Glomerular endothelial cell (primary cell): ENCODE results near the gene HAGHL. TPM values are rescaled to one million over a fixed set of nuclear protein-coding genes. Genes with fewer than 3 reads are reported as not detected.

ENCODE experiments used
- DNase-seq: peaks from one replicate; pipeline ENCODE4 v3.0.0-alpha.2; 2011; ENCODE audit warnings: low read depth, low spot score; ENCODE audit errors: extremely low read depth
- total RNA-seq: library from RNA; depleted of rRNA; stranded (reverse); fragments of >200 nt; gene quantifications from 2 replicates; pipeline ENCODE4 v1.2.3, GENCODE V29; 2015

Gene HAGHL, protein sequence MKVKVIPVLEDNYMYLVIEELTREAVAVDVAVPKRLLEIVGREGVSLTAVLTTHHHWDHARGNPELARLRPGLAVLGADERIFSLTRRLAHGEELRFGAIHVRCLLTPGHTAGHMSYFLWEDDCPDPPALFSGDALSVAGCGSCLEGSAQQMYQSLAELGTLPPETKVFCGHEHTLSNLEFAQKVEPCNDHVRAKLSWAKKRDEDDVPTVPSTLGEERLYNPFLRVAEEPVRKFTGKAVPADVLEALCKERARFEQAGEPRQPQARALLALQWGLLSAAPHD
- total RNA-seq = 8.2 and 12.8 TPM in 2 replicates

DNA sequence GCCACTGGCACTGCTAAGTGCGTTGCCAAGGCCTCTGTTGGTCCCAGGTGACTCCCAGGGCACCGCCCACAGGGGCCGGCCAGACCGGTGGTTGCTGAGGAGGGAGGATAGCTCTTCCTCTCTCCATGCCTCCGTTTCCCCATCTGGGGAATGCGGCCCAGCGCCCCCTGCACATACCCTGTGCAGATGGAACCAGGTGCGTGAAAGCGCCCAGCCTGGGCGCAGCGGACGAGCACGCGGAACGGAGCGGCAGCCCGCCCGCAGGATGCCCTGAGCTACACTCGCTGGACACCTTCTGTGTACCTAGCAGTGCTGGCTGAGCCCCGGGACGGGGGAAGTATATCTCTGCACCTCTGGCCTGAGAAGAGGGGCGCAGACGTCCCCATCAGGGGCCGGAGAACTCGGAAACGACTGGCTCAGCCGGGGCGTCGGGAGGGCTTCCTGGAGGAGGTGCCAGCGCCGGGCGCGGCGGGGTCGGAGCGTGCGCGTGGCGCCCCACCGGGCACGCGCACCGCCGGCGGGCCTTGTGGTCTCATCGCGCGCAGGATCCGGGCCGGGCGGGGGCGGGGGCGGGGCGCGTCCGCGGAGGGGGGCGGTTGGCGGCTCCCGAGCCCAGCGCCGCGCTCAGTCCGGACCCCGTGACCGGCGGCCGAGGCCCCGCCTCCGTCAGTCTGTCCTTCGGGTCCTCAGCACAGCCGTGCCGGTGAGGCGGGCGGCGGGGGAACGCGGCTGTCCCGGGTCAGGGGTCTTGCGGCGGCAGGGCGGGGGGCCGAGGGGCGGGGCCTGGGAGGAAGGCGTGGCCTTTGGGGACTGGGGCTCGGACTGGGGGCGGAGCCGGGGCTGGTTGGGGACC lies at the start of gene HAGHL, which contains the start of gene CCDC78:
HAGHL (plus strand) TSS at position 669 of the 853 bp plus-strand sequence. CDS start 404 bp downstream, outside the sequence.
CCDC78 (minus strand) TSS at position 6 of the 853 bp plus-strand sequence. CDS start 76 bp downstream, outside the sequence.
- DNase-seq = no peak

DNA sequence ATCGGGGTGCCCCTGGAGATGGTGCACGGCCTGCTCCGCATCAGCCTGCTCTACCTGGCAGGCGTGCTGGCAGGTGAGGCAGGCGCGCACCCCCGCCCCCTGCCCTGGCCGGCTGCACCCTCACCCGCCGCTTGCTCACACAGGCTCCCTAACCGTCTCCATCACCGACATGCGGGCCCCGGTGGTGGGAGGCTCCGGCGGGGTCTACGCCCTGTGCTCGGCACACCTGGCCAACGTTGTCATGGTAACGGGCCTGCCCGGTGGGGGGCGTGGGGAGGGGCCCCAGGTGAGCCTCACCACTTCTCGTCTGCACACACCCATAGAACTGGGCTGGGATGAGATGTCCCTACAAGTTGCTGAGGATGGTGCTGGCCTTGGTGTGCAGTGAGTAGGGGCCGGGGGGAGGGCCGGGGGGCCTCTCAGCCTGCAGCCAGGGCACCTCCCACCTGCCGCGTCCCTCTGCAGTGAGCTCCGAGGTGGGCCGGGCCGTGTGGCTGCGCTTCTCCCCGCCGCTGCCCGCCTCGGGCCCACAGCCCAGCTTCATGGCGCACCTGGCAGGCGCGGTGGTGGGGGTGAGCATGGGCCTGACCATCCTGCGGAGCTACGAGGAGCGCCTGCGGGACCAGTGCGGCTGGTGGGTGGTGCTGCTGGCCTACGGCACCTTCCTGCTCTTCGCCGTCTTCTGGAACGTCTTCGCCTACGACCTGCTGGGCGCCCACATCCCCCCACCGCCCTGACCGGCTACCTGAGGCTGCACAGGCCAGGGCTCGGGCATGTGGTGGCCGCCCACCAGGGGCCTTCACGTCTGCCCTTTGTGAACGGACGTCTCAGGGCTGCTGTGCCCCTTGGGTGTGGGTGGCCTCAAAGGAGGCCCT lies 49.4 kb upstream of the HAGHL start:
- no peak for DNase-seq

DNA sequence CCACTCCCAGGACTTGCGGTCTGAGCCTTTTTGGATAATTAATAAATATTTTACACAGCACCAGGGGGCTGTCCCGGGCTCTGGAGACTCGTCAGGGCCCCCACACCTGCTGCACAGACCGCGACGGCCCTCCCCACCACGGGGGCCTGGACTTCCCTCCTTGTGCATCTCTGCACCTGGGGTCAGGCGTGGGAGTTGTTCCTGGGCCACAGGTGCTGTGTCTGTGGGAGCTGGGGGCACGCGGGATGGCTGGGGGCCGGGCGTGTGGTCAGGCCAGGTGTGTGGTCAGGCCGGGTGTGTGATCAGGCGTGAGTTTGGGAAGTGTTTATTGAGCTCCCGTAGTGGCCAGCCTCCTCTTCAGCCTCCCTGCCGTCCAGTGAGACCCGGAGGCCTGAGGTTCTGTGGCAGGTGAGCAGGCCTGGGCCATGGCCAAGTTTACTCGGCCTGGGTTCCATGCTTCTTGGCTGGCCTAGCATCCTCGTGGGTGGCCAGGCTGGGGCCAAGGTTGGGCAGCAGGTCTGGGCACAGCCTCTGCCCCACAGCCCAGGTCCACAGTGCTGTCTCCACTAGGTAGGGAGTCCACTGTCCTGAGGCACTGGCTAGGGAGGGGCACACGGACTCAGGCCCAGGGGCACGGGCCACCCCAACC lies 48.6 kb upstream of the HAGHL start:
- DNase-seq = no peak

DNA sequence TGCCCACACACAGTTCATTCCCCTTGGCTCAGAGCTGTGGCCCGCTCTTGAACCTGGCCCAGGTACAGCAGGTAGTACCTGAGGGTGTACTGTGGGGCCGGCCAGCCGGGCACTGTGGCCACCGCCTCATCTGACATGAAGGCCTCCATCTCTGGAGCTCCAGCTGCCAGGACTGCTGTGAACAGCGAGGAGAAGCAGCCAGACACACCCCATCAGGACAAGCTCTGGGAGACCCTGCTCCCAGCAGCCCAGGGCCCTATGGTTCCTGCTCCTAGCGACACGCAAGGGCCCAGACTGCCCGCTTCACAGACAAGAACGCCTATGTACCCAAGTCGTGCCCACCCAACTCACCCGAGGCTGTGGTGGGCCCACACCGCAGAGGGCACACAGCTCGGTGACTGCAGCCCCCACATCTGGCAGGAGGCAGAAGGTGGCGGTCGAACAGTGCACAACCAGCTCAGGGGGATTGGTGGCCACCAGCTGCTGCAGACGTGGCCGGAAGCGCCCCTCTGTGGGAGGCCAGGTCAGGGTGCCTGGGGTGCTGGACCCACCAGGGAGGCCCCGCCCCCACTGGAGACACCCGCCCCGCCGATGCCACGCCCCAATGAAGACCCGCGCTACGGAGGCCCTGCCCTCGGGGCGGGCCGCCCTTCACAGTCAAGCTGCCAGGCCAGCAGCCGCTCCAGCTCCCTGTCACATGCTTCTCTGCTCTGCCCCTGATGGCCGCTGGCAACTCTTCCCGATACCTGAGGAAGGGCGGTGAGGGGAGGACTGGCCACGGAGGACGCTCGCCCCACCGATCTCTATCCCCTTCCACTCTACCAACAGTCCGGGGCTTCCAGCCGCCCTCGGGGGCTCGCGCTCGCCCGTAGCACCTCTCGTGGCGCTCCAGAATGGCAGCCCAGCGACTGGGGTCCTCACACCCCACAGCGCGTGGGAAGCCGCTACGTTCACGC lies 47.8 kb upstream of the HAGHL start:
- DNase-seq = no peak

DNA sequence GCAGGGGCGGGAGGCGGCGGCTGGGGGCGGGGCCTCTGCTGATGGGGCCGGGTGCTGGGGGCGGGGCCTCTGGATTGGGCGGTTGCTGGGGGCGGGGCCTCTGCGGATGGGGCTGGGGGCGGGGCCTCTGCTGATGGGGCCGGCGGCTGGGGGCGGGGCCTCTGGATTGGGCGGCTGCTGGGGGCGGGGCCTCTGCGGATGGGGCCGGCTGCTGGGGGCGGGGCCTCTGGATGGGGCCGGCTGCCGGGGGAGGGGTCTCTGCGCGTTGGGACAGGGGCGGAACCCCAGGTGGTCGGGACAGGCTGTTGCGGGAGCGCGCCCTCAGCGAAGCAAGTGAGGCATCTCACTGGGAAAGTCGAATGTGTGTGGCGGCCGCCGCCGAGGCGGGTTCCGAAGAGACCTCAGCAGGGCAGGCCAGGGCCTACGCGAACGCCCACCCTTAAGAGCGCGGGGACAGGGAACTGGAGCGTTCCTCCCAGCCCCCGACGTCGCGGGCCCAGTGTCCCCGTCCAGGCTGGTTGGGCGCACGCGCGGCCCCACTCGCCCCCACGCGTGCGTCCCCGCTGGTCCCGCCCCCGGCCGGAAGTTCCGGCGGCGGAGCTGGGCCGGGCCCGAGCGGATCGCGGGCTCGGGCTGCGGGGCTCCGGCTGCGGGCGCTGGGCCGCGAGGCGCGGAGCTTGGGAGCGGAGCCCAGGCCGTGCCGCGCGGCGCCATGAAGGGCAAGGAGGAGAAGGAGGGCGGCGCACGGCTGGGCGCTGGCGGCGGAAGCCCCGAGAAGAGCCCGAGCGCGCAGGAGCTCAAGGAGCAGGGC lies 46.9 kb upstream of the HAGHL start, which contains the start of gene STUB1:
STUB1 (plus strand) TSS at position 597 of the 811 bp plus-strand sequence; CDS start at position 713, 116 bp downstream.
- no peak for DNase-seq

DNA sequence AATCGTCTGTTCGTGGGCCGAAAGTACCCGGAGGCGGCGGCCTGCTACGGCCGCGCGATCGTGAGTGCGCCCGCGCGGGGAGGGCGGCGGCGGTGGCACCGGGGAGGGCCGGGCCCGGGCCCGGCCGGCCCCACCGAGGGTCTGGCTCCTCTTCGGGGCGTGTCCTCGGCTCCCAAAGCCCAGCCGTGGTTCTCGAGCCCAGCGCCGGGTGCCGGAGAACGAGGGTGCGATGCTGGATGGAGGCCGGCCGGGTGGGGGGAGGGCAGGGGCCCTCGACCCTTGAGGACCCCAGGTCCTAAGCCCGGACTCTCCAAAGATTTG lies 46.3 kb upstream of the HAGHL start:
- DNase-seq = no peak

DNA sequence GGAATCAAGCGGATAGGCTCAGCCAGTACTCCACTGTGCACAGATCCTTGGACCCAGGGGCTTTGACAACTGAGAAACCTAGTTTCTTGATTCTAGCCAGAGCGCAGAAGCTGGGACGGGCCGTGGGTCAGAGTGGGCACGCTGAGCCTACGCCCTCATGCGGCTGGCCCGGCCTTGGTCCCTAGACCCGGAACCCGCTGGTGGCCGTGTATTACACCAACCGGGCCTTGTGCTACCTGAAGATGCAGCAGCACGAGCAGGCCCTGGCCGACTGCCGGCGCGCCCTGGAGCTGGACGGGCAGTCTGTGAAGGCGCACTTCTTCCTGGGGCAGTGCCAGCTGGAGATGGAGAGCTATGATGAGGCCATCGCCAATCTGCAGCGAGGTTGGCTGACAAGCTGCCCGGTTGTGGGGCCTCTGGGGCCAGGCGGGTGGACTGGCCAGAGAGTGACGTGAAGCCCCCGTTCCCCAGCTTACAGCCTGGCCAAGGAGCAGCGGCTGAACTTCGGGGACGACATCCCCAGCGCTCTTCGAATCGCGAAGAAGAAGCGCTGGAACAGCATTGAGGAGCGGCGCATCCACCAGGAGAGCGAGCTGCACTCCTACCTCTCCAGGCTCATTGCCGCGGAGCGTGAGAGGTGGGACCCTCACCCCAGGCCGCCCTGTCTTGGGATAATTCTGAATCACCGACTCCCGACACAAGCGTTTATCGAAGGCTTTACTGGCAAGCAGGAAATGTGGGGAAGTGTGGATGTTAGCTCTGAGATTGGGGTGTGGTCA lies 45.8 kb upstream of the HAGHL start:
- no peak for DNase-seq

DNA sequence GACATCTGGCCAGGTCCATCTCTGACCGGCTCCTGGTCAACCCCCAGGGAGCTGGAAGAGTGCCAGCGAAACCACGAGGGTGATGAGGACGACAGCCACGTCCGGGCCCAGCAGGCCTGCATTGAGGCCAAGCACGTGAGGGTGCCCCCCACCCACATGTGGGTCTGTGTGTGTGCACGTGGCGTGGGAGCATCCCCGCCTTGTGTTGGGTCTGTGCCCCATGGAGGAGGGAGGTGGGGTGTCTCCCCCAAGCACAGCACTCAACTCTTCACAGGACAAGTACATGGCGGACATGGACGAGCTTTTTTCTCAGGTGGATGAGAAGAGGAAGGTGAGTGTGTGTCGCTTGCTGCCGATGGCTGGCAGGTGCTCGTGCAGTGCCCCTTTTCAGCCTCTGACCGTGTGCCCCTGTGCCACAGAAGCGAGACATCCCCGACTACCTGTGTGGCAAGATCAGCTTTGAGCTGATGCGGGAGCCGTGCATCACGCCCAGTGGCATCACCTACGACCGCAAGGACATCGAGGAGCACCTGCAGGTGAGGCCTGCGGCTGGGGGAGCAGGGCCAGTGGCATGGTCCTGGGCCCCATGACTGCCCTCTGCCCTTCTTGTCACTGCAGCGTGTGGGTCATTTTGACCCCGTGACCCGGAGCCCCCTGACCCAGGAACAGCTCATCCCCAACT lies 45.0 kb upstream of the HAGHL start:
- no peak for DNase-seq

DNA sequence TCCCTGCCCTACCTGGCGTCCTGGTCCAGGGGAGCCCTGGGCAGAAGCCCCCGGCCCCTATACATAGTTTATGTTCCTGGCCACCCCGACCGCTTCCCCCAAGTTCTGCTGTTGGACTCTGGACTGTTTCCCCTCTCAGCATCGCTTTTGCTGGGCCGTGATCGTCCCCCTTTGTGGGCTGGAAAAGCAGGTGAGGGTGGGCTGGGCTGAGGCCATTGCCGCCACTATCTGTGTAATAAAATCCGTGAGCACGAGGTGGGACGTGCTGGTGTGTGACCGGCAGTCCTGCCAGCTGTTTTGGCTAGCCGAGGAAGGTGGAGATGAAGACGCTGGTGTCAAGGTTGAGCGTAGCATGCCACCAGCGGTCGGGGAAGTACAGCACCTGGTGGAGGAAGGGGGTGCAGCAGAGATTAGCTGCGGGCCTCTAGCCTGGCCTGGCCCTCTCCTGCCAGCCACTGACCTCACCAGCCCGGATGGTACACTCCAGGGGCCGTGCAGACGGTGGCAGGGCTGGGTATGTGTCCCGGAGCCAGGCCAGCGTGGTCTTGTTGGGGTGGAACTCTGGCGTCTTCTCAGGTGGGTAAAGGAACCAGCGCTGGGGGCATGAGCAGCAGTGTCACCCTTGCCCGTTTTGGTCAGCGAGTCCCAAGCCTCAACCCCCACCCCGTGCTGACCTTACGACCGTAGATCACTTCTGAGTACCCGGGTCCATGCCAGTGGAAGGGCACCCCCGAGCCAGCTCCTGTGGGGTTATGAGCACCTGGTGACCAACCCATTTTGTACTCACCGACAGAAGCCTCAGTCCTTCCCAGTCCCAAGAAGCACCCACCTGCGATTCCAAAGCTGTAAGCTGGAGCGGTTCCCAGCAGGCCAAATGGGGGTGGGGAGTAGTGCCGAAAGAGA lies 44.2 kb upstream of the HAGHL start:
- no peak for DNase-seq

DNA sequence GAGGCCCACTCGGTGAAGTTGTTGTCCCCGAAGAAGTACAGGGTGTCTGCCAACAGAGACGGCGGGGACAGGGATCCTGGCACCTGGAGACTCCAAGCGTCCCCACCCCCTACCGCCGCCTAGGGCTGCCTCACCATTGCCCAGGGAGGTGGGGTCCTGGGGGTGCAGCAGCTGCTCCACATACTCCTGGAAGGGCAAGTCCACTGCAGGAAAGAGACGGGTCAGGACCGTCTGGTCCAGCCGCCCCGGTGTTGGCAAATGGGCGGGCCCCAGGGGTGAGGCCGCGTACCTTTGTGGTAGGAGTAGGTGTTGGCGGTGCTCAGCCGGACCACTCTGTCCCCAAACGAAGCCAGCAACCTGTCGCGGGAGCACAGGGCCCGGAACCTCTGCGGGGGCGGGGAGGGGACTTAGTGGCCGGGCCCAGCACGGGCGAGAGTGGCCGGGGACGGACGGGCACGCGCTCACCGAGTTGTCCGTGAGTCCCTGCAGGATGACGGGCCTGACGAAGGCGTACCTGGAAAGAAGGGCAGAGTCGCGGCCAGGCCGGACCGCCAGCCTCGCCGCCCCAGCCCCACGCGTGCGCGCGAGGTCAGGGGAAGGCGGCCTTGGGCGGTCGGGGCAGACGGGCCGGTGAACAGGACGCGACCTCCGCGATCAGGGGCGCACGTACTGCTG lies 43.4 kb upstream of the HAGHL start:
- DNase-seq = no peak

DNA sequence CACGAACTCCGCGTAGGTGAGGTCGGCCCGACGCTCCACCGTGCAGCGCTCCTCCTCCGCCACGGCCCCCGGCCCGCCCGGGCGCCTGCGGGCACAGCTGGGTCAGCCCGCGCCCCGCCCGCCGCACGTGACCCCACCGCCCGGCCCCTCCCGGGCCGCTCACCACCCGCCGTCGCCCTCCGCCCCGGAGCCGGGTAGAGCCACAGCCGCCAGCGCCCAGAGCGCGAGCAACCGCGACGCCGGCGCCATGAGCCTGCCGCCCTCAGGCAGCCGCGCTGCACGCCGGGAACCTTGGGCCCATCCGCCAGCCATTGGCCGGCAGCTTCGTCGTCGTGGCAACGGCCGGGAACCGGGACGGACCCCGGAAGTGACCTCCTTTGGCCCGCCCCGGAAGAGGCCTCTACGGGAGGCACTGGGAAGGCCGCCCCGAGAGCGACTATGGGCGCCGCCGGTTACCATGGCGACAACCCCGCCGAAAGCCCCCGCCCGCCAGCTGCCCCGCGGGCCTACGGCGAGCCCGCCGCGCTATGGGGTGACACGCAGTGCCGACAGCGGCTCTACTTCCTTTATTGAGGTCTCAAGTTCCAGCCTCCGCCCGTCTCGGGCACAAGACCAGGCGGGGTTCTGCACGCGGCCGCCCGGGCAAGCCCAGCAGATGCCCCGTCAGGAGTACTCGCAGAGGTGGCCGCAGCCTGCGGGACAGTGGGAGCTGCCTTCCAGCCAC lies 42.7 kb upstream of the HAGHL start, which contains the start of gene JMJD8:
JMJD8 (minus strand) TSS at position 264 of the 724 bp plus-strand sequence; CDS start at position 249, 15 bp downstream.
- no peak for DNase-seq

DNA sequence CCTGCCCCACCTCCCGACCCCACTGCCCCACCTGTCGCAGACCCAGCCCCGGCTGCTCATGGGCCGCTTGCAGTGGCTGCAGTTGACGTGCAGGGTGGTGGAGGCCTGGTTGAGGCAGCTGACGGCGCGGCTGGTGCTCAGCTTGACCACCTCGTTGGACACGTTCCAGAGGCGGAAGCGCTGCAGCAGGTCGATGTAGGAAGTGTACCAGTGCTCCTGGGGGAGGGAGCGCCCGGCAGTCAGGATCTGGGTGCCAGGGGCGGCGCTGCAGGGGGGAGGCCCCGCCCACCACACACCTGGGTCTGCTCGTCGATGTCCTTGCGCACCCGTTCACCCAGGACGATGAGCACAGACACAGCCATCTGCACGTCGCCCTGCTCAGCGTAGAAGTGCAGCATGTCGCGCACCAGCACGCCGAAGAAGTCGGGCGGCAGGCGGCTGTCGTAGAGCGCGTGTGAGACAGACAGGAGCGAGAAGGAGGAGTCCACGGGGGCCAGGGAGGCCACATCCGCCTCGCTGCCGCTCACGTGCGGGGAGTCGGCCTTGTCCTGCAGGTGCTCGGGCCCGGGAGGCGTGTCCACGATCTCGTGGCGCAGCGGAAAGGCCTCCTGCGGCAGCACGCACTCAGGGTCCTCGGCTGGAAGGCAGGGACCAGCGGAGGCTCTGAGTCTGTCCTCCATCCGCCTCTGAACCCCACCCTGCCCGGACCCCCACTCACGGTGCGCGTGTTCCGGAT lies 41.8 kb upstream of the HAGHL start:
- DNase-seq = no peak

DNA sequence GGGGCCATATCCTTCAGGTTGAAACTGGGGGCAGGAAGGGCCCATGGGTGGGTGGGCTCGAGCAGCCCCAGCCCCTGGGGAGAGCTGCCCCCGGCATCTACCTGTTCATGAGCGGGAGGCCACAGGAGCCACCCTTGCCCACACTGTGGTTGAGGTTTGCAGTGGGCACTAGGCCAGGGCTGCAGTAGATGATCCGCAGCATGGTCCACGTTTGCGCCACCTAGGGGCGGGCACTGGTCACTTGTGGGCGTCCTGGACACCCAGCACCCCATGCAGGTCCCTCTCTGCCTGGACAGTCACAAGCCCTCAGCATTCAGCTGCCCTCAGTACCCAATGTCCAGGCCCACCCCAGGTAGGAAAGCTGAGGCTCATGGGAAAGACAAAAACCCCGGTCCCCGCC lies 40.9 kb upstream of the HAGHL start:
- DNase-seq = no peak
